MCF 10A (cell line): ENCODE measurements around the gene C1orf210. TPM values are rescaled to one million over a fixed set of nuclear protein-coding genes. Genes with fewer than 3 reads are reported as not detected.

Experiments used
- total RNA-seq: library from RNA; stranded (reverse); gene quantifications from 2 replicates; pipeline ENCODE4 v1.2.3, GENCODE V29; 2022

C1orf210 gene
- total RNA-seq, 1 experiment from 2014 or later, result 1.6 TPM

Other genes starting within 250 kb of the C1orf210 start
- gene EBNA1BP2, start 113.3 kb downstream of the C1orf210 start, total RNA-seq, result 159 and 171 TPM in 2 replicates
- 0.17 and 0.44 TPM in 2 replicates for gene CFAP57, start 113.3 kb downstream of the C1orf210 start, total RNA-seq
- gene TMEM125, start 15.6 kb downstream of the C1orf210 start, total RNA-seq, result 3.1 and 3.8 TPM in 2 replicates
- not detected in 2 replicates for gene TIE1, start 15.4 kb upstream of the C1orf210 start, total RNA-seq
- gene MPL, start 52.2 kb upstream of the C1orf210 start, total RNA-seq, result not detected in 2 replicates
- gene CDC20, start 73.4 kb upstream of the C1orf210 start, total RNA-seq, result 123 and 204 TPM in 2 replicates
- gene ELOVL1, start 82.4 kb upstream of the C1orf210 start, total RNA-seq, result 86.0 and 99.9 TPM in 2 replicates
- 52.0 and 61.6 TPM in 2 replicates for gene MED8, start 104.2 kb upstream of the C1orf210 start, total RNA-seq
- 65.3 and 67.4 TPM in 2 replicates for gene SZT2, start 104.3 kb upstream of the C1orf210 start, total RNA-seq
- 14.5 and 23.0 TPM in 2 replicates for gene HYI, start 168.3 kb upstream of the C1orf210 start, total RNA-seq
- 67.2 and 87.1 TPM in 2 replicates for gene PTPRF, start 245.3 kb upstream of the C1orf210 start, total RNA-seq